HepG2 (cell line): ENCODE data around the gene AGMO. TPM values are rescaled to one million over a fixed set of nuclear protein-coding genes. Genes with fewer than 3 reads are reported as not detected.

Experiments used
- ATAC-seq: fragments of 200-7000 bp; cut with Tn5 transposase; 3 replicates; pipeline ENCODE4 v1.9.1; 2020; ENCODE audit warnings: mild to moderate bottlenecking, moderate library complexity
- BruUV-seq: library from RNA; stranded (reverse); fragments of 400-500 nt; replicated peaks from 2 replicates; lab custom pipeline; 2021; lab: Mats Ljungman, UMichigan
- CTCF ChIA-PET: fragments of 300-600 bp; formaldehyde crosslinking; extraction: SDS; loops from one replicate; lab custom pipeline; 2021; ENCODE audit warnings: low total read pairs, inconsistent platforms, low intra/inter-chr PET ratio; lab: Yijun Ruan, JAX
- POLR2A ChIA-PET: fragments of 350-600 bp; sonication (Branson Sonifier 250); formaldehyde crosslinking; loops from one replicate; lab custom pipeline; 2020; ENCODE audit warnings: antibody characterized with exemption, inconsistent platforms; lab: Yijun Ruan, JAX
- DNase-seq: peaks from one replicate; pipeline ENCODE4 v3.0.0-alpha.2; 2015; ENCODE audit warnings: low spot score
- FAIRE-seq: peaks from 3 replicates; lab custom pipeline; 2011; peaks lifted over from hg19 to GRCh38; lab: Jason Lieb, UNC
- H2AFZ ChIP-seq: one replicate; pipeline ENCODE4 v1.6.1; 2011; ENCODE audit warnings: low read length, inconsistent platforms
- H3K27ac ChIP-seq: fragments of 300-600 bp; 3 replicates; pipeline ENCODE4 v1.8.0; 2011; ENCODE audit warnings: mixed run types, mild to moderate bottlenecking, mixed read lengths, low read length, inconsistent platforms; ENCODE audit not compliant: insufficient read depth; ENCODE audit errors: extremely low read length
- H3K27me3 ChIP-seq, 2 experiments: fragments of 200-600 bp in 1 of 2; 2 replicates in 1 of 2; 3 replicates in 1 of 2; pipeline versions ENCODE4 v1.6.0 to v1.8.0; 2011; ENCODE audit warnings: low read length in 2 of 2, mild to moderate bottlenecking in 2 of 2, moderate library complexity in 2 of 2, inconsistent platforms in 1 of 2; ENCODE audit not compliant: insufficient read depth in 2 of 2, control insufficient read depth in 1 of 2
- H3K36me3 ChIP-seq, 2 experiments: fragments of 200-600 bp in 1 of 2; replicated peaks in 1 of 2; 2 replicates in 1 of 2; 3 replicates in 1 of 2; pipeline versions ENCODE4 v1.5.1 to v1.8.0; 2011; ENCODE audit warnings: low read length in 2 of 2, inconsistent platforms in 1 of 2; ENCODE audit not compliant: insufficient read depth in 2 of 2, control insufficient read depth in 1 of 2
- H3K4me1 ChIP-seq: 2 replicates; pipeline ENCODE4 v1.5.1; 2012; ENCODE audit warnings: low read length, inconsistent platforms; ENCODE audit not compliant: insufficient read depth
- H3K4me2 ChIP-seq: 2 replicates; pipeline ENCODE4 v1.6.0; 2011; ENCODE audit warnings: low read depth, low read length, inconsistent platforms
- H3K4me3 ChIP-seq, 3 experiments: fragments of 200-600 bp in 1 of 3; sonication (generic), shearing (Covaris generic) in 1 of 3; replicated peaks in 1 of 3; 2 replicates each; pipeline ENCODE4 v1.5.1; 2011 to 2016; ENCODE audit warnings: low read length in 3 of 3, inconsistent platforms in 2 of 3, low read depth in 2 of 3, mild to moderate bottlenecking in 2 of 3, control low read depth in 1 of 3, mixed read lengths in 1 of 3; ENCODE audit not compliant: insufficient read depth in 1 of 3
- H3K79me2 ChIP-seq: one replicate; pipeline ENCODE4 v1.6.1; 2011; ENCODE audit warnings: low read length, inconsistent platforms; ENCODE audit not compliant: insufficient read depth
- H3K9ac ChIP-seq: 2 replicates; pipeline ENCODE4 v1.6.0; 2011; ENCODE audit warnings: mild to moderate bottlenecking, low read depth, low read length, inconsistent platforms; ENCODE audit not compliant: insufficient read depth
- H3K9me3 ChIP-seq: 2 replicates; pipeline ENCODE4 v1.5.1; 2012; ENCODE audit warnings: mild to moderate bottlenecking, low read length
- H4K20me1 ChIP-seq: 2 replicates; pipeline ENCODE4 v1.6.0; 2011; ENCODE audit warnings: inconsistent platforms, mild to moderate bottlenecking, low read length, moderate library complexity; ENCODE audit not compliant: insufficient read depth
- ARHGAP35 ChIP-seq: sonication (generic); formaldehyde crosslinking; IDR thresholded peaks from 2 replicates; pipeline ENCODE4 v1.9.0; 2022; ENCODE audit warnings: mild to moderate bottlenecking, inconsistent platforms, moderate library complexity, missing genetic modification reagents, borderline replicate concordance
- DNMT1 ChIP-seq: sonication (generic); formaldehyde crosslinking; IDR thresholded peaks from 2 replicates; pipeline ENCODE4 v1.5.1; 2020; ENCODE audit warnings: mild to moderate bottlenecking, missing genetic modification reagents
- DRAP1 ChIP-seq: IDR thresholded peaks from 2 replicates; pipeline ENCODE4 v1.6.1; 2016; ENCODE audit warnings: missing genetic modification reagents, missing compliant biosample characterization
- GATAD2A ChIP-seq: IDR thresholded peaks from 2 replicates; pipeline ENCODE4 v1.6.1; 2016
- GTF3A ChIP-seq: sonication (generic); formaldehyde crosslinking; conservative IDR thresholded peaks from 2 replicates; pipeline ENCODE4 v1.4.0; 2020; ENCODE audit warnings: mild to moderate bottlenecking, missing genetic modification reagents
- JDP2 ChIP-seq: sonication (generic); formaldehyde crosslinking; IDR thresholded peaks from 2 replicates; pipeline ENCODE4 v1.8.1; 2022; ENCODE audit warnings: missing genetic modification reagents, borderline replicate concordance
- MXD4 ChIP-seq: IDR thresholded peaks from 2 replicates; pipeline ENCODE4 v1.6.1; 2016; ENCODE audit warnings: mild to moderate bottlenecking, missing biosample characterization, missing genetic modification reagents
- NFIB ChIP-seq: sonication (generic); formaldehyde crosslinking; IDR thresholded peaks from 2 replicates; pipeline ENCODE4 v1.9.0; 2021; ENCODE audit warnings: missing genetic modification reagents, mild to moderate bottlenecking, borderline replicate concordance
- PATZ1 ChIP-seq: sonication (generic); formaldehyde crosslinking; IDR thresholded peaks from 2 replicates; pipeline ENCODE4 v1.4.0; 2020; ENCODE audit warnings: missing genetic modification reagents
- ZBTB34 ChIP-seq: sonication (generic); formaldehyde crosslinking; IDR thresholded peaks from 2 replicates; pipeline ENCODE4 v1.8.0; 2022; ENCODE audit warnings: mild to moderate bottlenecking, missing genetic modification reagents
- ZNF207 ChIP-seq: fragments of 450-650 bp; IDR thresholded peaks from 2 replicates; pipeline ENCODE4 v1.6.1; 2016; ENCODE audit warnings: antibody characterized with exemption, borderline replicate concordance
- ZNF552 ChIP-seq: sonication (generic); formaldehyde crosslinking; IDR thresholded peaks from 2 replicates; pipeline ENCODE4 v1.9.0; 2022; ENCODE audit warnings: missing genetic modification reagents, mild to moderate bottlenecking, borderline replicate concordance
- ZSCAN12 ChIP-seq: sonication (generic); formaldehyde crosslinking; IDR thresholded peaks from 2 replicates; pipeline ENCODE4 v1.9.0; 2021; ENCODE audit warnings: mild to moderate bottlenecking, missing genetic modification reagents
- ZSCAN25 ChIP-seq: sonication (generic); formaldehyde crosslinking; IDR thresholded peaks from 2 replicates; pipeline ENCODE4 v1.8.0; 2022; ENCODE audit warnings: mild to moderate bottlenecking, missing genetic modification reagents
- WGBS: methylation state at CpG from one replicate; pipeline ENCODE4 v1.1.6; 2017; ENCODE audit warnings: low lambda C conversion rate; 5-methylcytosine and 5-hydroxymethylcytosine counted together
- in situ Hi-C: cut with HindIII; loops from 2 replicates; pipeline ENCODE4 v1.10.0; 2017; ENCODE audit warnings: low pct_unique_long_range_greater_than_20kb; ENCODE audit not compliant: extremely low pct_ligation_motif_present
- intact Hi-C: fragments of 100-400 bp; cut with micrococcal nuclease; formaldehyde crosslinking; loops from one replicate; pipeline ENCODE4 v1.10.0; 2022; ENCODE audit not compliant: unreplicated experiment
- polyA plus RNA-seq, 8 experiments: library from polyadenylated mRNA; depleted of rRNA in 3 of 8; stranded (reverse) in 7 of 8; unstranded in 1 of 8; fragments of >200 nt; fragmentation: Illumina TruSeq in 4 of 8; extraction: Trizol in 4 of 8; gene quantifications; 2 replicates each; pipeline versions ENCODE4 v1.2.1 to v1.2.3, GENCODE V29; 2011 to 2016; ENCODE audit warnings: low read depth in 4 of 8, missing spikeins in 1 of 8, mixed read lengths in 1 of 8; ENCODE audit not compliant: insufficient read depth in 1 of 8
- total RNA-seq, 5 experiments: library from RNA; depleted of rRNA; stranded (reverse); fragments of >200 nt; fragmentation: Illumina TruSeq; extraction: Trizol; gene quantifications; 2 replicates each; pipeline ENCODE4 v1.2.3, GENCODE V29; 2016; ENCODE audit warnings: low read depth in 1 of 5
- TF ChIP-seq, protein P1 (sequence below): sonication (generic); formaldehyde crosslinking; IDR thresholded peaks from 2 replicates; pipeline ENCODE4 v1.4.0; 2020; ENCODE audit warnings: missing genetic modification reagents
- TF ChIP-seq, protein P2 (sequence below): sonication (generic); formaldehyde crosslinking; IDR thresholded peaks from 2 replicates; pipeline ENCODE4 v1.8.0; 2023; ENCODE audit warnings: mild to moderate bottlenecking, missing genetic modification reagents
- TF ChIP-seq, protein P3 (sequence below): sonication (generic); formaldehyde crosslinking; IDR thresholded peaks from 2 replicates; pipeline ENCODE4 v1.8.0; 2022; ENCODE audit warnings: missing genetic modification reagents, low read depth, mild to moderate bottlenecking, borderline replicate concordance
- TF ChIP-seq, protein P4 (sequence below): sonication (generic); formaldehyde crosslinking; IDR thresholded peaks from 2 replicates; pipeline ENCODE4 v1.5.0; 2020; ENCODE audit warnings: mild to moderate bottlenecking, missing genetic modification reagents

AGMO gene
- total and polyA plus RNA-seq, 2 of the 13 experiments (the other 11 are each of a cell fraction or from before 2014, with no cell fraction given) = 0.22 to 0.50 TPM

DNA sequence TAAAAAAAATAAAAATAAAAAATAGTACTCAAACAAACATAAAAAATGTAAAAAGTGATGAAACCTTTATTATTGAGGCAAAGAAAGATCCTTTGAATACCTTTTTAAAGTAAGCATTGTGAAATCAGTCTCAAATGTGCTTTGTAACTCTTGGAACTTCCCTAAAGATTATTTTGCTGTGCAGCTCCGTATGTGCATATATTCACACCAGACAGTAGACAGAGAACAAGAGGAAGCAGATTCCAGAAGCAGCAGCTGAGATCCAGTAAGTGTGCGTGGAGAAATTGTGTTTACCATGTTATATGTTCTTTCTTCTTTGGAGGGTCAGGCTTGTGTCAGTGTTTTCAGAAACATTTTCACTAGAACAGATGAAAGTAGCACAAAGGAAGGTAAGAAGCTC, 324.9 kb downstream of the AGMO start (continued):
- TF ChIP-seq, protein P1, sequence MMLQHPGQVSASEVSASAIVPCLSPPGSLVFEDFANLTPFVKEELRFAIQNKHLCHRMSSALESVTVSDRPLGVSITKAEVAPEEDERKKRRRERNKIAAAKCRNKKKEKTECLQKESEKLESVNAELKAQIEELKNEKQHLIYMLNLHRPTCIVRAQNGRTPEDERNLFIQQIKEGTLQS = no peak
- TF ChIP-seq ZNF207 (no peak), MXD4 (CRISPR knock-in tag) (no peak), GATAD2A (CRISPR knock-in tag) (no peak), ZSCAN12 (CRISPR knock-in tag) (no peak)
- TF ChIP-seq, protein P2, sequence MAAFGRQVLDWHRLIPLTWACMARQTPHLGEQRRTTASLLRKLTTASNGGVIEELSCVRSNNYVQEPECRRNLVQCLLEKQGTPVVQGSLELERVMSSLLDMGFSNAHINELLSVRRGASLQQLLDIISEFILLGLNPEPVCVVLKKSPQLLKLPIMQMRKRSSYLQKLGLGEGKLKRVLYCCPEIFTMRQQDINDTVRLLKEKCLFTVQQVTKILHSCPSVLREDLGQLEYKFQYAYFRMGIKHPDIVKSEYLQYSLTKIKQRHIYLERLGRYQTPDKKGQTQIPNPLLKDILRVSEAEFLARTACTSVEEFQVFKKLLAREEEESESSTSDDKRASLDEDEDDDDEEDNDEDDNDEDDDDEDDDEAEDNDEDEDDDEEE (CRISPR knock-in tag) = no peak
- TF ChIP-seq, protein P3, sequence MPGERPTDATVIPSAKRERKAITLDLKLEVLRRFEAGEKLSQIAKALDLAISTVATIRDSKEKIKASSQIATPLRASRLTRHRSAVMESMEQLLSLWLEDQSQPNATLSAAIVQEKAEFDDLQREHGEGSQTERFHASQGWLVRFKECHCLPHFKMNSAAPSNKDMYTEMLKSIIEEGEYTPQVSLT (CRISPR knock-in tag) = no peak
- TF ChIP-seq, all 625 proteins: peak for 0

GRCh38 chr7:15234431-15234830, 327.4 kb downstream of the AGMO start:
- H3K9me3 ChIP-seq = peaks cover 84% of the 10 kb centered on the region
- in situ Hi-C loops = no loop called here
- POLR2A ChIA-PET = no interaction called here
- no peak overlapping the region for H3K4me3 ChIP-seq
- BruUV-seq = no TSS peak
- no peaks in the 10 kb centered on the region for H3K27me3 ChIP-seq
- H3K79me2 ChIP-seq = no peaks in the 10 kb centered on the region
- no peak overlapping the region for H3K4me2 ChIP-seq
- no peaks in the 10 kb centered on the region for H3K36me3 ChIP-seq
- H4K20me1 ChIP-seq = no peaks in the 10 kb centered on the region
- H3K4me1 ChIP-seq = no peaks in the 10 kb centered on the region
- FAIRE-seq = no peak
- no peak for ATAC-seq
- intact Hi-C loops = no loop called here
- H3K9ac ChIP-seq = no peak overlapping the region
- H2AFZ ChIP-seq = no peak overlapping the region
- no peak overlapping the region for H3K27ac ChIP-seq
- DNase-seq = no peak
- CTCF ChIA-PET = no interaction called here
- 58% methylated on average over 3 of the region's 3 CpGs for WGBS
- TF ChIP-seq PATZ1 (CRISPR knock-in tag) (no peak), DNMT1 (CRISPR knock-in tag) (no peak), ZBTB34 (CRISPR knock-in tag) (no peak), ARHGAP35 (CRISPR knock-in tag) (no peak), GTF3A (CRISPR knock-in tag) (no peak), ZNF552 (CRISPR knock-in tag) (no peak), DRAP1 (CRISPR knock-in tag) (no peak), JDP2 (CRISPR knock-in tag) (no peak), NFIB (no peak), ZSCAN25 (CRISPR knock-in tag) (no peak)
- TF ChIP-seq, protein P4, sequence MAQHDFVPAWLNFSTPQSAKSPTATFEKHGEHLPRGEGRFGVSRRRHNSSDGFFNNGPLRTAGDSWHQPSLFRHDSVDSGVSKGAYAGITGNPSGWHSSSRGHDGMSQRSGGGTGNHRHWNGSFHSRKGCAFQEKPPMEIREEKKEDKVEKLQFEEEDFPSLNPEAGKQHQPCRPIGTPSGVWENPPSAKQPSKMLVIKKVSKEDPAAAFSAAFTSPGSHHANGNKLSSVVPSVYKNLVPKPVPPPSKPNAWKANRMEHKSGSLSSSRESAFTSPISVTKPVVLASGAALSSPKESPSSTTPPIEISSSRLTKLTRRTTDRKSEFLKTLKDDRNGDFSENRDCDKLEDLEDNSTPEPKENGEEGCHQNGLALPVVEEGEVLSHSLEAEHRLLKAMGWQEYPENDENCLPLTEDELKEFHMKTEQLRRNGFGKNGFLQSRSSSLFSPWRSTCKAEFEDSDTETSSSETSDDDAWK (CRISPR knock-in tag) = no peak
